Endothelial cell (in vitro differentiated cells): ENCODE measurements around the gene CLCN5. TPM values are rescaled to one million over a fixed set of nuclear protein-coding genes. Genes with fewer than 3 reads are reported as not detected.

Experiments
- DNase-seq: peaks from one replicate; pipeline ENCODE4 v3.0.0; 2021; ENCODE audit warnings: low spot score
- H3K27ac Mint-ChIP-seq: one replicate; pipeline ENCODE4 v1.8.0; 2021; ENCODE audit warnings: mixed read lengths, inconsistent platforms; ENCODE audit not compliant: unreplicated experiment
- H3K27me3 Mint-ChIP-seq: one replicate; pipeline ENCODE4 v1.8.0; 2021; ENCODE audit warnings: mild to moderate bottlenecking, moderate library complexity, mixed read lengths, inconsistent platforms; ENCODE audit not compliant: unreplicated experiment
- H3K36me3 Mint-ChIP-seq: one replicate; pipeline ENCODE4 v1.8.0; 2021; ENCODE audit warnings: mild to moderate bottlenecking, low read depth, mixed read lengths, inconsistent platforms; ENCODE audit not compliant: unreplicated experiment
- H3K4me1 Mint-ChIP-seq: one replicate; pipeline ENCODE4 v1.8.0; 2021; ENCODE audit warnings: mild to moderate bottlenecking, mixed read lengths, inconsistent platforms; ENCODE audit not compliant: unreplicated experiment
- H3K4me3 Mint-ChIP-seq: one replicate; pipeline ENCODE4 v1.8.0; 2021; ENCODE audit warnings: mild to moderate bottlenecking, mixed read lengths, inconsistent platforms; ENCODE audit not compliant: unreplicated experiment
- H3K9me3 Mint-ChIP-seq: one replicate; pipeline ENCODE4 v1.8.0; 2021; ENCODE audit warnings: mixed read lengths, inconsistent platforms; ENCODE audit not compliant: unreplicated experiment
- CTCF ChIP-seq: fragments of 200-600 bp; sonication (generic); IDR thresholded peaks from one replicate; pipeline ENCODE4 v1.5.0; 2021; ENCODE audit warnings: antibody characterized with exemption; ENCODE audit not compliant: unreplicated experiment
- total RNA-seq: library from RNA; stranded (reverse); fragmentation: NEBNext Ultra II Directional; extraction: Animal tissue kit (Norgen Biotek cat#: 25700); gene quantifications from one replicate; pipeline ENCODE4 v1.2.1, GENCODE V29; 2021; ENCODE audit not compliant: unreplicated experiment

Gene CLCN5
- total RNA-seq, 1 donor from 2014 or later: 5.7 TPM

- no peak for DNase-seq
- H3K4me1 Mint-ChIP-seq: no peaks in the 10 kb centered on the region
- H3K27ac Mint-ChIP-seq: no peak overlapping the region
- H3K36me3 Mint-ChIP-seq: no peaks in the 10 kb centered on the region
- TF ChIP-seq CTCF: no peak
- H3K9me3 Mint-ChIP-seq: no peaks in the 10 kb centered on the region
- no peaks in the 10 kb centered on the region for H3K27me3 Mint-ChIP-seq
- H3K4me3 Mint-ChIP-seq: no peak overlapping the region
These were observed 55.8 kb downstream of the CLCN5 start for GRCh38 chrX:49978176-49978575.

- Mint-ChIP-seq H3K9me3 (no peaks in the 10 kb centered on the region), H3K27me3 (no peaks in the 10 kb centered on the region), H3K27ac (no peak overlapping the region), H3K4me1 (no peaks in the 10 kb centered on the region), H3K36me3 (no peaks in the 10 kb centered on the region), H3K4me3 (no peak overlapping the region)
- no peak for TF ChIP-seq CTCF
- no peak for DNase-seq
These were observed 63.7 kb downstream of the CLCN5 start for GRCh38 chrX:49986058-49986457.

- DNase-seq: no peak
- no peaks in the 10 kb centered on the region for H3K9me3 Mint-ChIP-seq
- H3K4me1 Mint-ChIP-seq: no peaks in the 10 kb centered on the region
- no peak for TF ChIP-seq CTCF
- H3K27ac Mint-ChIP-seq: no peak overlapping the region
- H3K36me3 Mint-ChIP-seq: no peaks in the 10 kb centered on the region
- no peaks in the 10 kb centered on the region for H3K27me3 Mint-ChIP-seq
- H3K4me3 Mint-ChIP-seq: no peak overlapping the region
These were observed 65.3 kb downstream of the CLCN5 start for GRCh38 chrX:49987651-49988050.

- no peak for DNase-seq
- no peaks in the 10 kb centered on the region for H3K4me1 Mint-ChIP-seq
- H3K27ac Mint-ChIP-seq: no peak overlapping the region
- no peak for TF ChIP-seq CTCF
- no peaks in the 10 kb centered on the region for H3K27me3 Mint-ChIP-seq
- H3K4me3 Mint-ChIP-seq: no peak overlapping the region
- H3K9me3 Mint-ChIP-seq: no peaks in the 10 kb centered on the region
- H3K36me3 Mint-ChIP-seq: no peaks in the 10 kb centered on the region
These were observed 65.7 kb downstream of the CLCN5 start for GRCh38 chrX:49988143-49988542.

GRCh38 chrX:49991758-49992157, 69.4 kb downstream of the CLCN5 start:
- no peaks in the 10 kb centered on the region for H3K9me3 Mint-ChIP-seq

More at GRCh38 chrX:49991758-49992157, 69.4 kb downstream of the CLCN5 start:
- no peaks in the 10 kb centered on the region for H3K27me3 Mint-ChIP-seq
- H3K27ac Mint-ChIP-seq: no peak overlapping the region
- H3K36me3 Mint-ChIP-seq: no peaks in the 10 kb centered on the region
- peaks cover 9% of the 10 kb centered on the region for H3K4me1 Mint-ChIP-seq
- no peak for DNase-seq
- no peak overlapping the region for H3K4me3 Mint-ChIP-seq
- no peak for TF ChIP-seq CTCF
